Endothelial cell (in vitro differentiated cells): ENCODE measurements around the gene PRKAR1A. TPM values are rescaled to one million over a fixed set of nuclear protein-coding genes. Genes with fewer than 3 reads are reported as not detected.

Experiments
- total RNA-seq: library from RNA; stranded (reverse); fragmentation: NEBNext Ultra II Directional; extraction: Animal tissue kit (Norgen Biotek cat#: 25700); gene quantifications from one replicate; pipeline ENCODE4 v1.2.1, GENCODE V29; 2021; ENCODE audit not compliant: unreplicated experiment

The PRKAR1A gene
- total RNA-seq, 1 donor from 2014 or later = 248 TPM

Other genes starting within 250 kb of the PRKAR1A start
- gene SLC16A6, start 221.3 kb upstream of the PRKAR1A start, total RNA-seq = 2.4 TPM
- 9.8 TPM for gene ARSG, start 220.9 kb upstream of the PRKAR1A start, total RNA-seq
- gene WIPI1, start 54.9 kb upstream of the PRKAR1A start, total RNA-seq = 98.0 TPM
- gene FAM20A, start 88.9 kb downstream of the PRKAR1A start, total RNA-seq = 0.44 TPM